OCI-LY3 (cell line): ENCODE results near the gene NCOA6.

Source experiments
- EZH2phosphoT487 ChIP-seq: fragments of 200-600 bp; shearing (Covaris generic); IDR thresholded peaks from 2 replicates; pipeline ENCODE4 v1.6.1; 2018; ENCODE audit warnings: antibody characterized with exemption, mixed run types, low read depth
- TF ChIP-seq, protein P1 (sequence below): fragments of 200-600, 300-600 bp; sonication (generic); IDR thresholded peaks from 2 replicates; pipeline ENCODE4 v1.5.1; 2014; ENCODE audit warnings: antibody characterized with exemption, low read length, low read depth

DNA sequence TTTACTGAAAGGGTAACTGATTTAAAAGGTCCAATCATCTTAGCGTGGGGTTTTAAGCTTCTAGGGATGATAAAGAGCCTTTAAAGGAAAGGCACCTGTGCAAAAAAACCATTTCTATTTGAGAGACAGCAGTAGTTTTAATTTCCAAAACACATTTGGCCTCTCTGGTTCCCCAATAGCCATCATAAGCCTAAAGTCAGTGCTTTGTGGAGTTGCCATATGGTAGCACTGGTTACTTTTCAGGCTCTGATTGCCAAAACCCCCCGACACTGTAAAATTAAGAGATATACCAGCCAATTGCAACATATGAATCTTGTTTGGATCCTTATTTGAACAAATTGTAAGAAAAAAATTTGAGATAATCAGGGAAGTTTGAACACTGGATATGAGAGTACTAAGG lies 76.7 kb downstream of the NCOA6 start:
- TF ChIP-seq, protein P1, sequence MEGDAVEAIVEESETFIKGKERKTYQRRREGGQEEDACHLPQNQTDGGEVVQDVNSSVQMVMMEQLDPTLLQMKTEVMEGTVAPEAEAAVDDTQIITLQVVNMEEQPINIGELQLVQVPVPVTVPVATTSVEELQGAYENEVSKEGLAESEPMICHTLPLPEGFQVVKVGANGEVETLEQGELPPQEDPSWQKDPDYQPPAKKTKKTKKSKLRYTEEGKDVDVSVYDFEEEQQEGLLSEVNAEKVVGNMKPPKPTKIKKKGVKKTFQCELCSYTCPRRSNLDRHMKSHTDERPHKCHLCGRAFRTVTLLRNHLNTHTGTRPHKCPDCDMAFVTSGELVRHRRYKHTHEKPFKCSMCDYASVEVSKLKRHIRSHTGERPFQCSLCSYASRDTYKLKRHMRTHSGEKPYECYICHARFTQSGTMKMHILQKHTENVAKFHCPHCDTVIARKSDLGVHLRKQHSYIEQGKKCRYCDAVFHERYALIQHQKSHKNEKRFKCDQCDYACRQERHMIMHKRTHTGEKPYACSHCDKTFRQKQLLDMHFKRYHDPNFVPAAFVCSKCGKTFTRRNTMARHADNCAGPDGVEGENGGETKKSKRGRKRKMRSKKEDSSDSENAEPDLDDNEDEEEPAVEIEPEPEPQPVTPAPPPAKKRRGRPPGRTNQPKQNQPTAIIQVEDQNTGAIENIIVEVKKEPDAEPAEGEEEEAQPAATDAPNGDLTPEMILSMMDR = no peak
- TF ChIP-seq EZH2phosphoT487 = no peak
